A172 (cell line): ENCODE measurements around the gene RNF4. TPM values are rescaled to one million over a fixed set of nuclear protein-coding genes. Genes with fewer than 3 reads are reported as not detected.
A peak's percentile ranks its signal among the peaks of the same experiment; 100 is the strongest.
"Not testable (repeated sequence)": the region's sequence is repeated elsewhere in the genome, so short reads cannot be mapped to it uniquely, and the experiment has no call there.

Experiments used
- DNase-seq: peaks from one replicate; pipeline ENCODE4 v3.0.0-alpha.2; 2015; ENCODE audit warnings: low spot score
- total RNA-seq: library from RNA; depleted of rRNA; stranded (reverse); fragments of >200 nt; shearing (Covaris generic); gene quantifications from 2 replicates; pipeline ENCODE4 v1.2.3, GENCODE V29; 2014; rRNA removed

The RNF4 gene
- total RNA-seq, 1 experiment from 2014 or later: 55.6 TPM

GRCh38 chr4:2534904-2535375, 66.0 kb downstream of the RNF4 start:
- DNase-seq: peak; percentile 14

GRCh38 chr4:2535376-2536192, 66.7 kb downstream of the RNF4 start:
- peak; percentile 5 for DNase-seq

GRCh38 chr4:2536193-2537010, 67.5 kb downstream of the RNF4 start, which contains the start of gene FAM193A:
Gene FAM193A (plus strand): TSS chr4:2536647. CDS start chr4:2536916, 269 bp downstream.
- peak; percentile 94 for DNase-seq

GRCh38 chr4:2537011-2537830, 68.3 kb downstream of the RNF4 start:
- peak; percentile 25 for DNase-seq

- DNase-seq: not testable (repeated sequence)
These were observed 74.8 kb downstream of the RNF4 start for GRCh38 chr4:2543580-2544191.

- DNase-seq: no peak
These were observed 76.6 kb downstream of the RNF4 start for GRCh38 chr4:2545321-2546013.

- DNase-seq: no peak
These were observed 77.4 kb downstream of the RNF4 start for GRCh38 chr4:2546286-2546823.

- DNase-seq: not testable (repeated sequence)
These were observed 78.2 kb downstream of the RNF4 start for GRCh38 chr4:2546961-2547691.

GRCh38 chr4:2551118-2551517, 82.2 kb downstream of the RNF4 start:
- no peak for DNase-seq

- no peak for DNase-seq
These were observed 83.9 kb downstream of the RNF4 start for GRCh38 chr4:2552806-2553205.

- DNase-seq: no peak
These were observed 89.4 kb downstream of the RNF4 start for GRCh38 chr4:2558301-2558700.

GRCh38 chr4:2560167-2560566, 91.3 kb downstream of the RNF4 start:
- DNase-seq: no peak

Other genes starting within 250 kb of the RNF4 start
- gene HAUS3, start 227.0 kb upstream of the RNF4 start, total RNA-seq: 19.9 and 60.5 TPM in 2 replicates
- 0.24 and 0.62 TPM in 2 replicates for gene POLN, start 227.0 kb upstream of the RNF4 start, total RNA-seq
- gene MXD4, start 207.0 kb upstream of the RNF4 start, total RNA-seq: 14.6 and 18.4 TPM in 2 replicates
- gene ZFYVE28, start 50.5 kb upstream of the RNF4 start, total RNA-seq: 0.89 and 3.4 TPM in 2 replicates
- gene CFAP99, start 50.2 kb upstream of the RNF4 start, total RNA-seq: not detected in 2 replicates
- gene FAM193A, start 67.5 kb downstream of the RNF4 start, total RNA-seq: 10.3 and 12.0 TPM in 2 replicates